Body of pancreas (tissue), 4 donors: ENCODE measurements around the gene TENT5C.

Source experiments
- POLR2A ChIP-seq, 3 donors: fragments of 450-650 bp; IDR thresholded peaks; one replicate each; pipeline ENCODE4 v1.6.1; 2016; ENCODE audit warnings: antibody characterized with exemption in 3 of 3, mild to moderate bottlenecking in 2 of 3
- TF ChIP-seq, protein P1 (sequence below), 7 experiments: fragments of 450-650 bp in 4 of 7; fragments of 200-600 bp in 3 of 7; sonication (generic) in 3 of 7; IDR thresholded peaks; one replicate each; pipeline ENCODE4 v1.5.1; 2016 to 2019; ENCODE audit warnings: antibody characterized with exemption in 7 of 7

DNA sequence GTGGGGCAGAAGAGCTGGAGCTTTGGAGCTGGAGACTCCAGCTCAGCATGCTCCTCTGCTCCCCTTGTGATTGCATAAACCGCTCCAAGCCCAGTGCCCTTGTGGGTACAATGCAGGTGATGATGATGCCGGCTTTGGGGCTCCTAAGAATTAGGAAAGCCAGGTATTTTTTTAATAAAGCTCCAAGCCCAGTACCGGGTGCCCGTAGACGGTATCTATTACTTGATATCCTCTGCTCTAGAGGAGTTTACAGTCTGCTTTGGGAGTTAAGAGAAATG, 27.2 kb downstream of the TENT5C start:
- TF ChIP-seq POLR2A (IDR thresholded peaks at IDR 0.05), result no peak
- TF ChIP-seq, protein P1, sequence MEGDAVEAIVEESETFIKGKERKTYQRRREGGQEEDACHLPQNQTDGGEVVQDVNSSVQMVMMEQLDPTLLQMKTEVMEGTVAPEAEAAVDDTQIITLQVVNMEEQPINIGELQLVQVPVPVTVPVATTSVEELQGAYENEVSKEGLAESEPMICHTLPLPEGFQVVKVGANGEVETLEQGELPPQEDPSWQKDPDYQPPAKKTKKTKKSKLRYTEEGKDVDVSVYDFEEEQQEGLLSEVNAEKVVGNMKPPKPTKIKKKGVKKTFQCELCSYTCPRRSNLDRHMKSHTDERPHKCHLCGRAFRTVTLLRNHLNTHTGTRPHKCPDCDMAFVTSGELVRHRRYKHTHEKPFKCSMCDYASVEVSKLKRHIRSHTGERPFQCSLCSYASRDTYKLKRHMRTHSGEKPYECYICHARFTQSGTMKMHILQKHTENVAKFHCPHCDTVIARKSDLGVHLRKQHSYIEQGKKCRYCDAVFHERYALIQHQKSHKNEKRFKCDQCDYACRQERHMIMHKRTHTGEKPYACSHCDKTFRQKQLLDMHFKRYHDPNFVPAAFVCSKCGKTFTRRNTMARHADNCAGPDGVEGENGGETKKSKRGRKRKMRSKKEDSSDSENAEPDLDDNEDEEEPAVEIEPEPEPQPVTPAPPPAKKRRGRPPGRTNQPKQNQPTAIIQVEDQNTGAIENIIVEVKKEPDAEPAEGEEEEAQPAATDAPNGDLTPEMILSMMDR (IDR thresholded peaks at IDR 0.05), result no peak
